ENCODE measurements around the gene FZD7.

- no peak for TF ChIP-seq CTCF (IDR thresholded peaks at IDR 0.05)
- peak; percentile 54 for TF ChIP-seq POLR2A (IDR thresholded peaks at IDR 0.05)
- peak; percentile 74 for TF ChIP-seq POLR2AphosphoS5 (IDR thresholded peaks at IDR 0.05)
Measured at GRCh38 chr2:202033317-202034248, at the start of gene FZD7.
